ENCODE results near the gene FGF12.

DNA sequence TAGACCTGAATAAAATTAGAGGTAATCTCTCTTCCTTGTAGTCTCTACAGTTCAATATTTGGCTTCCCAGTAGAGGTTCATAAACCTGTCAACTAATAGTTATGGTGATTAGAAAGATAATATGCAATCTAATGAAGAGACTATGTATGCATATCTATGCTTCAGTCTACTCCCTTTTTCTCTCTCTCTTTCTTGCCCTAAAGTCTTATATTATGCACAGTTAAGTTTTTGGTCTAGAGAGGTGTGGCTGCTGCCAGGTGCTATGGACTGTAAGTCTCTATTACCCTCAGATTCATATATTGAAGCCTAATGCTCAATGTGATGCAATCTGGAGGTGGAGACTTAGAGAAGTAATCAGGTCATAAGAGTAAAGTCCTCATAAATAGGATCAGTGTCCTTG lies 413.7 kb downstream of the FGF12 start:
- TF ChIP-seq, protein P1, sequence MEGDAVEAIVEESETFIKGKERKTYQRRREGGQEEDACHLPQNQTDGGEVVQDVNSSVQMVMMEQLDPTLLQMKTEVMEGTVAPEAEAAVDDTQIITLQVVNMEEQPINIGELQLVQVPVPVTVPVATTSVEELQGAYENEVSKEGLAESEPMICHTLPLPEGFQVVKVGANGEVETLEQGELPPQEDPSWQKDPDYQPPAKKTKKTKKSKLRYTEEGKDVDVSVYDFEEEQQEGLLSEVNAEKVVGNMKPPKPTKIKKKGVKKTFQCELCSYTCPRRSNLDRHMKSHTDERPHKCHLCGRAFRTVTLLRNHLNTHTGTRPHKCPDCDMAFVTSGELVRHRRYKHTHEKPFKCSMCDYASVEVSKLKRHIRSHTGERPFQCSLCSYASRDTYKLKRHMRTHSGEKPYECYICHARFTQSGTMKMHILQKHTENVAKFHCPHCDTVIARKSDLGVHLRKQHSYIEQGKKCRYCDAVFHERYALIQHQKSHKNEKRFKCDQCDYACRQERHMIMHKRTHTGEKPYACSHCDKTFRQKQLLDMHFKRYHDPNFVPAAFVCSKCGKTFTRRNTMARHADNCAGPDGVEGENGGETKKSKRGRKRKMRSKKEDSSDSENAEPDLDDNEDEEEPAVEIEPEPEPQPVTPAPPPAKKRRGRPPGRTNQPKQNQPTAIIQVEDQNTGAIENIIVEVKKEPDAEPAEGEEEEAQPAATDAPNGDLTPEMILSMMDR (IDR thresholded peaks at IDR 0.05): no peak
- TF ChIP-seq POLR2A (IDR thresholded peaks at IDR 0.05) (no peak), POLR2AphosphoS5 (IDR thresholded peaks at IDR 0.05) (no peak), EP300 (IDR thresholded peaks at IDR 0.05; ENCODE audit: low read depth) (no peak)
